Body of pancreas (tissue), 4 donors: ENCODE data around the gene TET2. TPM values are rescaled to one million over a fixed set of nuclear protein-coding genes. Genes with fewer than 3 reads are reported as not detected.

Source experiments
- ATAC-seq: fragments of 150-250 bp; one replicate; pipeline ENCODE4 v1.9.1; 2016
- DNase-seq, 4 donors: peaks; one replicate each; pipeline ENCODE4 v3.0.0-alpha.2; 2019
- H3K27ac ChIP-seq, 4 donors: fragments of 200-600 bp; sonication (generic); 1 replicate in 3 of 4; 2 replicates in 1 of 4; pipeline versions ENCODE4 v1.5.1 to v1.6.1; 2016 to 2019; ENCODE audit warnings: mild to moderate bottlenecking in 1 of 4, mixed read lengths in 1 of 4, moderate library complexity in 1 of 4
- H3K27me3 ChIP-seq, 2 donors: fragments of 200-600 bp; sonication (generic); one replicate each; pipeline ENCODE4 v1.6.0; 2016; ENCODE audit warnings: mild to moderate bottlenecking in 1 of 2
- H3K36me3 ChIP-seq, 2 donors: fragments of 200-600 bp; sonication (generic); replicated peaks in 1 of 2; 2 replicates each; pipeline ENCODE4 v1.5.1; 2016; ENCODE audit warnings: low read depth in 2 of 2; ENCODE audit not compliant: insufficient read depth in 1 of 2
- H3K4me1 ChIP-seq: fragments of 200-600 bp; sonication (generic); one replicate; pipeline ENCODE4 v1.6.0; 2016
- H3K4me3 ChIP-seq, 2 donors: fragments of 200-600 bp; sonication (generic); 1 replicate in 1 of 2; 2 replicates in 1 of 2; pipeline ENCODE4 v1.5.1; 2016 to 2019
- H3K9me3 ChIP-seq, 3 donors: fragments of 200-600 bp; sonication (generic); 1 replicate in 2 of 3; 2 replicates in 1 of 3; pipeline ENCODE4 v1.5.1; 2016
- CTCF ChIP-seq, 7 experiments: fragments of 450-650 bp in 4 of 7; fragments of 200-600 bp in 3 of 7; sonication (generic) in 3 of 7; IDR thresholded peaks; one replicate each; pipeline ENCODE4 v1.5.1; 2016 to 2019; ENCODE audit warnings: antibody characterized with exemption in 7 of 7
- POLR2A ChIP-seq, 3 donors: fragments of 450-650 bp; IDR thresholded peaks; one replicate each; pipeline ENCODE4 v1.6.1; 2016; ENCODE audit warnings: antibody characterized with exemption in 3 of 3, mild to moderate bottlenecking in 2 of 3
- WGBS, 2 donors: methylation state at CpG; one replicate each; pipeline ENCODE4 v1.1.5; 2017; 5-methylcytosine and 5-hydroxymethylcytosine counted together
- intact Hi-C: fragments of 100-400 bp; cut with DNase I; formaldehyde crosslinking; loops from one replicate; pipeline ENCODE4 v1.15.1; 2023
- total RNA-seq, 2 donors: library from RNA; depleted of rRNA; stranded (reverse); fragments of >200 nt; gene quantifications; one replicate each; pipeline ENCODE4 v1.1.0, GENCODE V29; 2016

The TET2 gene
- total RNA-seq, 2 donors from 2014 or later = 11.2 to 17.5 TPM

GRCh38 chr4:105184316-105184980, 37.8 kb downstream of the TET2 start:
- Histone ChIP-seq H3K27ac (peak overlapping the region in 1 of 4 donors; percentile 32), H3K36me3 (no peaks in the 10 kb centered on the region), H3K4me3 (no peak overlapping the region), H3K9me3 (no peaks in the 10 kb centered on the region), H3K4me1 (peaks cover 29% of the 10 kb centered on the region), H3K27me3 (no peaks in the 10 kb centered on the region)
- ATAC-seq (peak; percentile 33), DNase-seq (no peak)
- WGBS, 2 donors = 34 to 37% methylated on average over 2 of the region's 2 CpGs
- TF ChIP-seq POLR2A (IDR thresholded peaks at IDR 0.05) = no peak
- TF ChIP-seq CTCF (IDR thresholded peaks at IDR 0.05) = no peak
- intact Hi-C loops = no loop called here

DNA sequence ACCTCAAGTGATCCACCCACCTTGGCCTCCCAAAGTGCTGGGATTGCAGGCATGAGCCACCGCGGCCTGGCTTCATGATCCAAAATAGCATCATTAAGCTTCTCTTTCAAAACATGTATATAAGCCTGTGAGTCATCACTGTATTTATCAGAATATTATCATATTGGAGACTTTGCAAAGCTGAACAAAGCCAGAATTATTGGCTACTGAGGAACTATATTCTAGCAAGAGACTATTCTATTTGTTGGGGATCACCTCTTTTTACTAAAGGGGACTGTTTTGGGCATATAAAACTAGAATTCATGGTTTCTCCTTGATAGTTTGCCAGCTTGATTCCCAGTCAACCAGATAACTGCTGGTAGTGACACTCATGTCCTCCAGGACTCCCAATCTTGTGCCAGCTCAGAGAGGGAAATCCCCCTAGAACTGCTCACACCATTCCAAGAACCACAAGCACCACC, 40.1 kb downstream of the TET2 start:
- 79 to 88% methylated on average over 2 of the region's 2 CpGs for WGBS, 2 donors
- H3K4me3 ChIP-seq = no peak overlapping the region
- ATAC-seq (peak; percentile 27), DNase-seq (no peak)
- TF ChIP-seq CTCF (IDR thresholded peaks at IDR 0.05) (no peak), POLR2A (IDR thresholded peaks at IDR 0.05) (no peak)
- H3K4me1 ChIP-seq = peaks cover 26% of the 10 kb centered on the region
- H3K9me3 ChIP-seq = no peaks in the 10 kb centered on the region
- no peak overlapping the region for H3K27ac ChIP-seq
- H3K36me3 ChIP-seq = no peaks in the 10 kb centered on the region
- no peaks in the 10 kb centered on the region for H3K27me3 ChIP-seq
- intact Hi-C loops = no loop called here

- DNase-seq = no peak
Measured at GRCh38 chr4:105189855-105190650, 43.4 kb downstream of the TET2 start.

GRCh38 chr4:105191621-105192210, 45.0 kb downstream of the TET2 start:
- H3K4me3 ChIP-seq = no peak overlapping the region
- DNase-seq (no peak), ATAC-seq (peak; percentile 35)
- no peaks in the 10 kb centered on the region for H3K27me3 ChIP-seq
- intact Hi-C loops = no loop called here
- TF ChIP-seq POLR2A (IDR thresholded peaks at IDR 0.05) = no peak
- TF ChIP-seq CTCF (IDR thresholded peaks at IDR 0.05) = no peak
- no peaks in the 10 kb centered on the region for H3K9me3 ChIP-seq
- peaks cover 22% of the 10 kb centered on the region for H3K4me1 ChIP-seq
- no peaks in the 10 kb centered on the region for H3K36me3 ChIP-seq
- 31 to 44% methylated on average over 3 of the region's 3 CpGs for WGBS, 2 donors
- peak overlapping the region in 1 of 4 donors; percentile 29 for H3K27ac ChIP-seq

More at GRCh38 chr4:105189855-105190650, 43.4 kb downstream of the TET2 start:
- H3K36me3 ChIP-seq = no peaks in the 10 kb centered on the region
- no peak overlapping the region for H3K4me3 ChIP-seq
- H3K9me3 ChIP-seq = no peaks in the 10 kb centered on the region
- no peaks in the 10 kb centered on the region for H3K27me3 ChIP-seq
- 78 to 81% methylated on average over 2 of the region's 2 CpGs for WGBS, 2 donors
- peaks cover 28% of the 10 kb centered on the region for H3K4me1 ChIP-seq
- intact Hi-C loops = no loop called here
- no peak overlapping the region for H3K27ac ChIP-seq
- ATAC-seq = no peak
- TF ChIP-seq CTCF (IDR thresholded peaks at IDR 0.05) = no peak
- TF ChIP-seq POLR2A (IDR thresholded peaks at IDR 0.05) = no peak
